Epithelial cell of proximal tubule (primary cell): Measurements from ENCODE around the gene TRABD2B. TPM values are rescaled to one million over a fixed set of nuclear protein-coding genes. Genes with fewer than 3 reads are reported as not detected.

Source experiments
- DNase-seq: peaks from one replicate; pipeline ENCODE4 v3.0.0-alpha.2; 2011; ENCODE audit warnings: low read depth
- H3K4me3 ChIP-seq: 2 replicates; pipeline ENCODE4 v1.5.1; 2011; ENCODE audit warnings: low read depth, mild to moderate bottlenecking, low read length
- CTCF ChIP-seq: conservative IDR thresholded peaks from 2 replicates; pipeline ENCODE4 v1.5.1; 2012; ENCODE audit warnings: low read depth, mild to moderate bottlenecking, low read length
- total RNA-seq: library from RNA; depleted of rRNA; stranded (reverse); fragments of >200 nt; gene quantifications from 2 replicates; pipeline ENCODE4 v1.2.3, GENCODE V29; 2015

Gene TRABD2B
- total RNA-seq, 1 donor from 2014 or later = 0.46 TPM

- H3K4me3 ChIP-seq = no peak overlapping the region
- no peak for TF ChIP-seq CTCF
- no peak for DNase-seq
These were observed 172.9 kb downstream of the TRABD2B start for GRCh38 chr1:47824297-47824696.

- H3K4me3 ChIP-seq = no peak overlapping the region
- TF ChIP-seq CTCF = no peak
- DNase-seq = no peak
These were observed 174.0 kb downstream of the TRABD2B start for GRCh38 chr1:47823040-47823808.

GRCh38 chr1:47821760-47822159, 175.4 kb downstream of the TRABD2B start:
- DNase-seq = no peak
- no peak for TF ChIP-seq CTCF
- H3K4me3 ChIP-seq = no peak overlapping the region

GRCh38 chr1:47819574-47819888, 177.7 kb downstream of the TRABD2B start:
- no peak overlapping the region for H3K4me3 ChIP-seq
- no peak for DNase-seq
- no peak for TF ChIP-seq CTCF

GRCh38 chr1:47818682-47819573, 178.3 kb downstream of the TRABD2B start:
- no peak for TF ChIP-seq CTCF
- no peak for DNase-seq
- H3K4me3 ChIP-seq = no peak overlapping the region

GRCh38 chr1:47817861-47818260, 179.3 kb downstream of the TRABD2B start:
- no peak overlapping the region for H3K4me3 ChIP-seq
- no peak for DNase-seq
- no peak for TF ChIP-seq CTCF
